SK-N-SH treated with all-trans-retinoic acid at 6 μM for 48 hours (cell line): ENCODE data around the gene NBAS.

ENCODE experiments used
- ATAC-seq: fragments of 200-7000 bp; cut with Tn5 transposase; 3 replicates; pipeline ENCODE4 v1.9.1; 2020; ENCODE audit warnings: mild to moderate bottlenecking, moderate library complexity
- ARNTL ChIP-seq: fragments of 450-650 bp; formaldehyde crosslinking; IDR thresholded peaks from 2 replicates; pipeline ENCODE4 v1.5.0; 2020; ENCODE audit warnings: low read depth, mild to moderate bottlenecking, moderate library complexity, borderline replicate concordance
- BACH2 ChIP-seq: fragments of 250-450 bp; sonication (Bioruptor Pico); IDR thresholded peaks from 2 replicates; pipeline ENCODE4 v1.9.0; 2021; ENCODE audit warnings: mild to moderate bottlenecking, borderline replicate concordance
- ESRRG ChIP-seq: fragments of 250-450 bp; sonication (Bioruptor Pico); IDR thresholded peaks from 2 replicates; pipeline ENCODE4 v1.6.1; 2021; ENCODE audit warnings: mild to moderate bottlenecking
- ISL1 ChIP-seq: fragments of 250-450 bp; sonication (Bioruptor Pico); IDR thresholded peaks from 2 replicates; pipeline ENCODE4 v2.1.2; 2022; ENCODE audit warnings: mild to moderate bottlenecking, moderate library complexity
- OSR1 ChIP-seq: fragments of 250-450 bp; sonication (Bioruptor Pico); IDR thresholded peaks from 2 replicates; pipeline ENCODE4 v1.8.0; 2022; ENCODE audit warnings: moderate library complexity, mild to moderate bottlenecking, inconsistent platforms
- PATZ1 ChIP-seq: fragments of 250-450 bp; sonication (Bioruptor Pico); IDR thresholded peaks from 2 replicates; pipeline ENCODE4 v1.8.0; 2020; ENCODE audit warnings: mild to moderate bottlenecking, moderate library complexity, borderline replicate concordance
- POU6F1 ChIP-seq: fragments of 250-450 bp; sonication (Bioruptor Pico); IDR thresholded peaks from 2 replicates; pipeline ENCODE4 v1.8.0; 2021; ENCODE audit warnings: low read depth, mild to moderate bottlenecking, moderate library complexity, borderline replicate concordance
- PPARA ChIP-seq: fragments of 250-450 bp; sonication (Bioruptor Pico); IDR thresholded peaks from 2 replicates; pipeline ENCODE4 v1.5.0; 2020; ENCODE audit warnings: mild to moderate bottlenecking, borderline replicate concordance
- SNAI2 ChIP-seq: fragments of 250-450 bp; sonication (Bioruptor Pico); IDR thresholded peaks from 2 replicates; pipeline ENCODE4 v1.5.0; 2020; ENCODE audit warnings: mild to moderate bottlenecking, moderate library complexity
- TCF4 ChIP-seq: fragments of 250-450 bp; sonication (Bioruptor Pico); IDR thresholded peaks from 2 replicates; pipeline ENCODE4 v1.8.0; 2021; ENCODE audit warnings: mild to moderate bottlenecking, moderate library complexity, borderline replicate concordance
- TSHZ2 ChIP-seq: fragments of 250-450 bp; sonication (Bioruptor Pico); IDR thresholded peaks from 2 replicates; pipeline ENCODE4 v1.5.0; 2020; ENCODE audit warnings: mild to moderate bottlenecking, moderate library complexity
- ZC3H10 ChIP-seq: fragments of 250-450 bp; sonication (Bioruptor Pico); IDR thresholded peaks from 2 replicates; pipeline ENCODE4 v1.5.1; 2021; ENCODE audit warnings: mild to moderate bottlenecking, moderate library complexity
- ZFP3 ChIP-seq: fragments of 250-450 bp; sonication (Bioruptor Pico); IDR thresholded peaks from 2 replicates; pipeline ENCODE4 v1.5.0; 2020; ENCODE audit warnings: mild to moderate bottlenecking, moderate library complexity
- ZFP30 ChIP-seq: fragments of 450-650 bp; formaldehyde crosslinking; IDR thresholded peaks from 2 replicates; pipeline ENCODE4 v1.5.0; 2022; ENCODE audit warnings: mild to moderate bottlenecking, moderate library complexity
- ZNF565 ChIP-seq: fragments of 450-650 bp; formaldehyde crosslinking; conservative IDR thresholded peaks from 2 replicates; pipeline ENCODE4 v1.5.0; 2020; ENCODE audit warnings: low read depth, mild to moderate bottlenecking, moderate library complexity
- ZNF8 ChIP-seq: fragments of 450-650 bp; formaldehyde crosslinking; IDR thresholded peaks from 2 replicates; pipeline ENCODE4 v1.5.0; 2020; ENCODE audit warnings: mild to moderate bottlenecking, moderate library complexity

NBAS gene

GRCh38 chr2:15269043-15269442 is 292.1 kb downstream of the NBAS start:
- TF ChIP-seq PATZ1 (CRISPR knock-in tag) (no peak), SNAI2 (CRISPR knock-in tag) (no peak), TCF4 (CRISPR knock-in tag) (no peak), POU6F1 (CRISPR knock-in tag) (no peak), TSHZ2 (CRISPR knock-in tag) (no peak), ESRRG (no peak), ZNF565 (no peak), BACH2 (CRISPR knock-in tag) (no peak), ZNF8 (CRISPR knock-in tag) (no peak), ARNTL (CRISPR knock-in tag) (no peak), ZFP3 (CRISPR knock-in tag) (no peak)
- no peak for ATAC-seq

- ATAC-seq: no peak
- TF ChIP-seq ZC3H10 (CRISPR knock-in tag) (no peak), PATZ1 (CRISPR knock-in tag) (no peak), PPARA (CRISPR knock-in tag) (no peak), ISL1 (CRISPR knock-in tag) (no peak), TSHZ2 (CRISPR knock-in tag) (no peak)
- TF ChIP-seq, all 23 proteins: peak for 0
Observed at GRCh38 chr2:15265889-15266288, 295.2 kb downstream of the NBAS start.

GRCh38 chr2:15263976-15264685 is 297.0 kb downstream of the NBAS start:
- ATAC-seq: no peak
- TF ChIP-seq ZFP3 (CRISPR knock-in tag) (no peak), ZC3H10 (CRISPR knock-in tag) (no peak)

GRCh38 chr2:15262792-15263191 is 298.3 kb downstream of the NBAS start:
- no peak for ATAC-seq
- TF ChIP-seq ZFP30 (no peak), PPARA (CRISPR knock-in tag) (no peak), PATZ1 (CRISPR knock-in tag) (no peak), ZNF565 (no peak), OSR1 (CRISPR knock-in tag) (no peak)
